22Rv1 (cell line): ENCODE measurements around the gene AGAP5.
A peak's percentile ranks its signal among the peaks of the same experiment; 100 is the strongest.
"Not testable (repeated sequence)": the region's sequence is repeated elsewhere in the genome, so short reads cannot be mapped to it uniquely, and the experiment has no call there.

ENCODE experiments used
- H3K27ac ChIP-seq: fragments of 450-650 bp; 2 replicates; pipeline ENCODE4 v1.5.1; 2017
- ZFX ChIP-seq: fragments of 450-650 bp; IDR thresholded peaks from 2 replicates; pipeline ENCODE4 v1.6.1; 2017; ENCODE audit warnings: antibody characterized with exemption, borderline replicate concordance
- TF ChIP-seq, protein P1 (sequence below): fragments of 450-650 bp; IDR thresholded peaks from 2 replicates; pipeline ENCODE4 v1.5.1; 2017; ENCODE audit warnings: mild to moderate bottlenecking

Gene AGAP5

DNA sequence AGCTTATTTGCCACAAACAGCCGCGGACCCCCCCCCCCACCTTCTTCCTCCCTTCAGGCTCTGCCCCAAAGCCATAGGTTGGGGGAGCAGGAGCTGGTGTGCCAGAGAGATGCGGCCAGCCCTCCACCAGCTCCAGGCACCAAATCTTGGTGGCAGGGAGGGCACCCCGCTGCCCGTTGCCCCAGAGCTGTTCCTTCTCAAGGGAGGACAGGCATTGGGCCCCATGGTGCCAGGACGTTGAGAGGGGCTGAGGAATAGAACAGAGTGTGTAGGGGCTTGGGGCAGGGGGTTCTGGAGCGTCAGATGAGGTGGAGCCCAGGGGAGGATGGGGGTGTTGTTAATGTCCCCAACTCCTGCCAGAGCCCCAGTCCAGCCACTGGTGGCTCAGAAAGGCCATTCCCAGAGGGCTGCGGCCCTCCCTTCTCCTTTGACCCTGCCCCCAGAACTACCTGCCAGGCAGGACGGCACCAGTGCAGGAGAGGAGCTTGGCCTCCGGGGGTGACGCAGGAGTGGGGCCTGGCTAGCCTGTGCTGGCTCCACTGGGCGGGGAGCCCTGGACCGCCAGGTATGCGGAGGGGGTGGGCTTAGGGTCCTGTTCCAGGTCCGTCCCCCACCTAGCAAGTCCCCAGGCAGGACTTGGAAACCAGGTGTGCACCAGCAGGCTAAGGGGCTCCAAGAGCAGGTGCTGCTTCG is 36.3 kb upstream of the AGAP5 start:
- TF ChIP-seq, protein P1, sequence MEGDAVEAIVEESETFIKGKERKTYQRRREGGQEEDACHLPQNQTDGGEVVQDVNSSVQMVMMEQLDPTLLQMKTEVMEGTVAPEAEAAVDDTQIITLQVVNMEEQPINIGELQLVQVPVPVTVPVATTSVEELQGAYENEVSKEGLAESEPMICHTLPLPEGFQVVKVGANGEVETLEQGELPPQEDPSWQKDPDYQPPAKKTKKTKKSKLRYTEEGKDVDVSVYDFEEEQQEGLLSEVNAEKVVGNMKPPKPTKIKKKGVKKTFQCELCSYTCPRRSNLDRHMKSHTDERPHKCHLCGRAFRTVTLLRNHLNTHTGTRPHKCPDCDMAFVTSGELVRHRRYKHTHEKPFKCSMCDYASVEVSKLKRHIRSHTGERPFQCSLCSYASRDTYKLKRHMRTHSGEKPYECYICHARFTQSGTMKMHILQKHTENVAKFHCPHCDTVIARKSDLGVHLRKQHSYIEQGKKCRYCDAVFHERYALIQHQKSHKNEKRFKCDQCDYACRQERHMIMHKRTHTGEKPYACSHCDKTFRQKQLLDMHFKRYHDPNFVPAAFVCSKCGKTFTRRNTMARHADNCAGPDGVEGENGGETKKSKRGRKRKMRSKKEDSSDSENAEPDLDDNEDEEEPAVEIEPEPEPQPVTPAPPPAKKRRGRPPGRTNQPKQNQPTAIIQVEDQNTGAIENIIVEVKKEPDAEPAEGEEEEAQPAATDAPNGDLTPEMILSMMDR, result no peak
- TF ChIP-seq ZFX, result no peak
- no peak overlapping the region for H3K27ac ChIP-seq

DNA sequence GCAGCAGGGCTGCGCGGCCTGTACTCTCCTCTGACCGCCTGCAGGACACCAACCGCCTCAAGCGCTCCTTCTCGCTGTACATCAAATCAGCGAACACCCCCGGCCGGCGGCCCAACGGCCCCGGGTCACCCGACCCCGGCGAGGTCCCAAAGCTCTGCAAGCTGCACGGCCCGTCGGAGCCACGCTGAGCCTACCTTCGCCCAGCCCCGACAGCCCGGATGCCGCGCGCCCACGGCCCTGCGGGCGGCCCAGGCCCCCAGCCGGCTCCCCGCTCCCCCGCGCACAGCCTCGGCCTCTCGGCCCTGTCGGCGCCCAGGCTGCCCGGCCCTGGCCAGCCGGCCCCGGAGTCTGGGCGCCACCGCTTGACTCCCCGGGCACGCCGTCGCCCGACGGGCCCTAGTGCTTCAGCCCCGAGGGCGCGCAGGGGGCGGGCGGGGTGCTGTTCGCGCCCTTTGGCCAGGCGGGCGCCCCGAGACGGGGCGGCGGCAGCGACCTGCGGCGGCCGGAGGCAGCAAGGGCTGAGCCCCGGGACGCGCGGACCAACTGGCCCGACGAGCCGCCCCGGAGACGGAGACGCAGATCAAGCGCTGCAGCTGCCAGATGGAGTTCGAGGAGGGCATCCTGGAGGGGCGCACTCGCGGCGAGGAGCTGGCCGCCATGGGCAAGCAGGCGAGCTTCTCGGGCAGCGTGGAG is 35.2 kb upstream of the AGAP5 start:
- no peak for TF ChIP-seq ZFX
- TF ChIP-seq, protein P1, result no peak
- no peak overlapping the region for H3K27ac ChIP-seq

DNA sequence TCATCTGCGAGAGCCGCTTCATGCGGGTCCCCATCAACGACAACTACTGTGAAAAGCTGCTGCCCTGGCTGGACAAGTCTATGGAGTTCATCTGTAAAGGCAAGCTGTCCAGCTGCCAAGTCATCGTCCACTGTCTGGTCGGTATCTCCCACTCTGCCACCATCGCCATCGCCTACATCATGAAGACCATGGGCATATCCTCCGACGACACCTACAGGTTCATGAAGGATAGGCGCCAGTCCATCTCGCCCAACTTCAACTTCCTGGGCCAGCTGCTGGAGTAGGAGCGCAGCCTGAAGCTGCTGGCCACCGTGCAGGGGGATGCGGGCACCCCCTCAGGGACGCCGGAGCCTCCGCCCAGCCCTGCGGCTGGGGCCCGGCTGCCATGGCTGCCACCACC is 34.5 kb upstream of the AGAP5 start:
- TF ChIP-seq ZFX, result no peak
- TF ChIP-seq, protein P1, result no peak

DNA sequence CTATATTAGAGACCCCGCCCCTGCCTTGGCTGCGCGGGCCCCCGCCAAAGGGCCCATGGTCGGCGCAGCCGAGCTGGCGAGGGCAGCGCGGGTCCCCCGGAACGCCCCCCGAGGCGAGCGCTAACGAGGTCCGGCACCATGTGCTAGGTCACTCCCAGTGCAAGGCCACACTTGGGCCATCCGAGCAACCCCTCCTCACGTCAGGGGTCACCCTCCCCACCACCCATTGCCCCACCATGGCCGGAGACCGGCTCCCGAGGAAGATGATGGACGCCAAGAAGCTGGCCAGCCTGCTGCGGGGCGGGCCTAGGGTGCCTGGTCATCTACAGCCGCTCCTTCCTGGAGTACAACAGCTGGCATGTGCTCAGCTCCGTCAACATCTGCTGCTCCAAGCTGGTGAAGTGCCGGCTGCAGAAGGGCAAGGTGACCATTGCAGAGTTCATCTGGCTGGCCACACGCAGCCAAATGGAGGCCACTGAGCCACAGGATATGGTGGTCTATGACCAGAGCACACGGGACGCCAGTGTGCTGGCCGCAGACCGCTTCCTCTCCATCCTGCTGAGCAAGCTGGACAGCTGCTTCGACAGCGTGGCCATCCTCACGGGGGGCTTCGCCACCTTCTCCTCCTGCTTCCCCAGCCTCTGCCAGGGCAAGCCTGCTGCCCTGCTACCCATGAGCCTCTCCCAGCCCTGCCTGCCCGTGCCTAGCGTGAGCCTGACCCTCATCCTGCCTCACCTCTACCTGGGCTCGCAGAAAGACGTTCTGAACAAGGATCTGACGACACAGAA is 33.9 kb upstream of the AGAP5 start:
- no peak for TF ChIP-seq ZFX
- TF ChIP-seq, protein P1, result no peak

More for the DNA sequence above, 34.5 kb upstream of the AGAP5 start:
- H3K27ac ChIP-seq, result no peak overlapping the region

DNA sequence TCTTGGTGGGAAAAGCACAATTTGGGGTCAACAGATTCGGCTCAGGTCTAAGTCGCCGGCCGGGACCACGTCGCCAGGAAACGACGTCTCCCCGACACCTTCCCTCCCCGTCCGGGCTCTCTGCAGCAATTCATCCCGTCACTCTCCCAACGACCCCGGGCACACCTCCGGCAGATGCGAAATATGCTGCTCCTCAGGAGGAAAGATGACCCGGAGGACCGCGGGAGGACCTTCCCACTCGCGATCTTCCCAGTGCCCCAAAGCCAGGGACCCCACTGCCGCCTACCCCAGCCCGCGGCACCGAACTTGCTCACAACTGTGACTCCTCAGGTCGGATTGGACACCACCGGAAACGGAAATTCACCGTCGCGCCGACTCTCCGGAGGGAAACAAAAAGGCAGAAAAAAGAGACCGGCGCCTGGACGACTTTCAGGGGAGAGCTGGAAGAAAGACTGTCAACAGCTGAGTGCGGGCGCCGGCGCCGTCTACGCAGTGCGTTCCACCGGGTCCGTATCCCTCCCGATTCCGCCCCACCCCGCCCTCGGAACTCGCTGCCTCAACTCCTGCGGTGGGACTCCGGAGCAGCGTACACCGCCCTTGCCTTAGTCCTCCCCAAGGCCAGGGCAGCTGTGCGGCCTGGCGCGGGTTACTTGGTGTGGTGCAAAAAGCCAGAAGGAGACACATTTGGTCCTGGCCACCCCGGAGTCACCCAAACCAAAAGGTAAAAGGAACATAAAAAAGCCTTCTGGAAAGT is 32.4 kb upstream of the AGAP5 start:
- H3K27ac ChIP-seq, result peak overlapping the region; percentile 82
- TF ChIP-seq, protein P1, result no peak
- TF ChIP-seq ZFX, result no peak

More for the DNA sequence above, 33.9 kb upstream of the AGAP5 start:
- no peak overlapping the region for H3K27ac ChIP-seq

DNA sequence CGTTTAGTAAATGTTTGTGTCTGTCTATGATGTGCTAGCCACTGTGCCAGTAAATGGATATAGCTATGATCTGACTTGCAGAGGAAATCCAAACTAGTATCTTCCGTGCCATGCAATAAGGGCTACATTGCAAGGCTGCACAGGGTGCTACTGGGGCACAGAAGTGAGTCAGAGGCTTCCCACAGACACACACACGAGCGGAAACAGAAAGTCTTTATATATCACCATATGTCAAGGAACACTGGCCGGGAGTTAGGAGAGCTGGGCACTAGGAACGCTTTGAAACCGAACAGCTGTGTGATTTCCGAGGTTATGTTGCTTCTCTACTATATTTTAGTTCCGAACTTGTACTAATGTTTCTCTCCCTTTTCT is 31.9 kb upstream of the AGAP5 start:
- peak overlapping the region; percentile 82 for H3K27ac ChIP-seq

DNA sequence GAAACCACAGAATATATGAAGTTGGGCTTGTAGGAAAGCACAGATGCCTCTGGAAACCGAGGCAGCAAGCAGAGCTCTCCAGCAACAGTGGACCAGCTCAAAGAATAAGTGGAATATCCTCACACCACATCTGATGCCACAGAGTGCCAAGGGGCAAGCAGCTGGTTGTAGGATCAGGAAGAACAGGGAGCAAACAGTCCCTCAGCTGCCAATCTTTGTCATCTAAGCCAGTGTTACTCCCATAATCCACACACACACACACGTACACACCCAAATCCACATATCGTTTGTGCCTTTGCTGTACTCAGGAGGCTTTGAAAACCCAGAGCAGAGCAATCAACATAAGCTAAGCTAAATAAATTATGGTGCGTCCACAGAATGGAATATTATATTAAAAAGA is 25.6 kb upstream of the AGAP5 start:
- H3K27ac ChIP-seq, result no peak overlapping the region
- TF ChIP-seq, protein P1, result no peak
- TF ChIP-seq ZFX, result no peak

DNA sequence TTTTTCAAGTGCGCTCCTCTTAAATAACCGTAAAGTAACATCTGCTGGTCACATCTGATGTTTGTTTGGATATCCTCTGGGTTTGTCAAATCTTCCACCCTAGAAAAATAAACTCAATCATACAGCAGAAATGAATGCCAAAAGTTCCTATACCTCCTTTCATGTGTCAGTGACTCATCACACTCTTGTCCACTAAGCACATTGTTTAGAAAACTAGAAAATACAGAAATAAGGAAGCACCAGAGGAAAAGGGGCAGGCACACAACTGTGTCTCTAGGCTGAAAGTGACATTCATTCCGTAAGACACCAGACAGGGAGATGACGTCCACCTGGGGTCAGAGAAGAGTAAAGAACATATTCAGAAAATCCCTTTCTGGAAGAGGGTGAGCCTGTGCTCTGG is 22.7 kb upstream of the AGAP5 start:
- H3K27ac ChIP-seq, result not testable (repeated sequence)
